GM18870 (cell line): ENCODE measurements around the gene S100A5.

Experiments used
- ATAC-seq: cut with Tn5 transposase; IDR thresholded peaks from one replicate; pipeline ENCODE4 v1.9.1; 2021; ENCODE audit warnings: moderate library complexity; ENCODE audit not compliant: unreplicated experiment

The S100A5 gene

DNA sequence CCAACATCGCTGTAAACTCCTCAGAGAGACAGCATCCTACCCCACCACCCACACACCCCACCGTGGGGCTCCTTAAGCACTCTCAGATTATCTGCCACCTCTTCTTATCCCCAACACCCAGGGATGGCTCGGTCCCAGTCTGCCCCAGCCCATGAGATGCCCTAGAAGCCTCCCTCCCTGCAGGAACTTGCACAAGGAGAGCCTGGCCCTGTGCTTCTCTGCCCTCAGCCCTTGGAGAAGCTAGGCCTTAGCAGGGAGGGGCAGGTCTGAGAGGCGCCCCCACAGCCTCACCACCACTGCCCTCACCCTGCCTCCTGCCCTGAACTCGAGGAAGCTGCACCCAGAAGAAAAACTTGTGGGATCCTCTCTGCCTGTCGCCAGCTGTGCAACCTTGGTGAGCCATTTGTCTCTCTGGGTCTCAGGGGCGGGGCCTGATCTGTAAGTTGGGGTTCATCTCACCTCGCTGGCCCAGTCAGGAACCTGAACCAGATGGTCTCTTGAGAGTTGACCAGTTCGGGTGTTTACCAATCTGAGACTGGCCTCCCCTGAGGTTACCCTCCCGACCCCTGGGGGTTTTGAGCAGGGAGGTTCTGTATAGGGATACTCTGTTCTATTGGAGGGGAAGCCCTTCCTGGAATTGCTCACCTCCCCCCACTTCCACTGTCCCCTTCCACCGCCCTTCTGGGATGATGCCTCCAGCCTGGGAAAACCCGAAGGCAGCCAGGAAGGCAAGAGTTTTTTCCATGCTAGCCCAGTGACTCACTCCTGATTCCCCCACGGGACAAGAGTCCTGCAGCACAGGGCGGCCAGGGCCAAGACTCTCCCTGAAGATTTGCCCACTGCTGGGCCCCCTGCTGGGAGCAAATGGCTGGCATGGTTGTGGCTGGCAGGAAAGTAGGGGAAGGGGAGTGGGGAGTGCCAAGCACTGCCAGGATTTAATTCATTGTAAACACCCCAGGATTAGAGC lies 8.3 kb upstream of the S100A5 start, which contains the start of gene S100A3:
Gene S100A3 (minus strand): TSS at position 537 of the 967 bp plus-strand sequence. CDS start 773 bp downstream, outside the sequence.
- ATAC-seq: no peak

DNA sequence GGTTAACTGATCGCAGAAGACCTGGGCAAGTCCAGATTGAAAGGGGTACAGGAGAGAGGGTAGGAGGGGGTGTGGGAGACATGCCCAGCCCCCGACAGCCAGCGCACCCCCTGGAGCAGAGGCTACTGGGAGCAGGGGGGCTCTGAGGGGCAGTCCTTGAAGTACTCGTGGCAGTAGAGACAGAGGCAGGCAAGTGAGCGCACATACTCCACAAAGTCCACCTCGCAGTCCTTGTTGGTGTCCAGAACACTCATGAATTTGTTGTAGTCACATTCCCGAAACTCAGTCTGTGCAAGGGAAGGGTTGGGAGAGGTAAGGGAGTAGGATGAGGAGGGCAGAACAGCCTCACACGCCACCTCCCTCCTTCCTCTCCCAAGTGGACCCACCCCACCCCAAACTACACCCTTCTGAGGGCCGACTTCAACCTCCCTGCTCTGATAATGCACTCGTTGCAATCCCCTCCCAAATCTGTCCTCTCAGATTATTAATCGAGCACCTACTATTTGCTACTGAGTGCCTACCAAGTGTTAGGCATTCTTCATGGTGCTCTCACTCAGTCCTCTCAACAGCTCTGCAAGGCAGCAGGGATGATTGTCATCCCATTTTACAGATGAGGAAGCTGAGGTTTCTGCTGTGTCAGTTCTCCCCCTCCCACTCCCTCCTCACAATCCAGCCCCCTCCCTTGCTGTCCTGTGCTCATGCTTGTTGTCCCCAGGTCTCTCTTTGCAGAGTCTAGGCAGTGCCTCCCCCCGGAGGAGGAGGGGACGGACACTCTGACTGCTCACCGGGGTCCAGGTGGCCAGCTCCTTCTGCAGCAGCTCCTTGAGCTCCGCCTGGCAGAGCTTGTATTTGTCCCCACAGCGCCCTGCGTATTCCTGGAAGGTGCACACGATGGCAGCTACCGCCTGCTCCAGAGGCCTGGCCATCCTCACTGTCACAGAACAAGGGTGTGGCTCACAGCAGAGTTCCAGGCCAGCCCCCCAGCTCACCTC lies 7.1 kb upstream of the S100A5 start:
- ATAC-seq: no peak

DNA sequence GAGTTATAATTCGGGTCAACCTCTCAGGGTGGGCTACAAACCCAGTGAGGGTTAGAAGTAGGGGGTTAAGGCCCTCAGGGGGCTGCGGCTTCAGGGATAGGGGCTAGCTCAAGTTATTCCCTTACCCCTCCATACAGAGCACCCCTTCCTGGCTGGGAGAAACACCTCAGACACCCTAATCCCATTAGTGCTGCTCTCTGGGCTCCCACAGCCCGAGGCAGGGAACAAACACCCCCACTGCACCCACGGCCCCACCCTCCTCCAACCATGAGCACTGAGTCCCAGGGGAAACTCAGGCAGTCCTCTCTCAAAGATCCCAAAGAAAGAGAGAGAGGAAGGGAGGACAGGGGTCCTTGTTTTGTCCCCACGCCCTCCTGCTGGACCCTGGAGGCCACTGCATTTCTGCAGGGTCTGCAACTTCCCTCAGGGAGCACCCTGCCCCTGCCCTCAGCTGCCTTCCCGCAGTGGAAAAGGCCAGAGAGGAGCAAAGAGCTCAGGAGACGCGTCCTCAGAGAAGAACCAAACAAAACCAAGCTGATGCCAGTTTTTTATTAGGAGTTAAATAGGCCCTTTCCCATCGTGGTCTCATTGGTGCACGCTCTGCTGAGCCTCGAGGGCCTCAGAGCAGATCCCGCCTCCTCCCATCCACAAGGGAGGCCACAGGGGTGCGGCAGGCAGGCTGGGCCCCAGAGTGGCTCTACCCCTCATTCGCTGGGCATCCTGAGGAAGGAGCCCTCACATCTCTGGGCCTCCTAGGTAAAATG lies 6.2 kb upstream of the S100A5 start:
- ATAC-seq: no peak

DNA sequence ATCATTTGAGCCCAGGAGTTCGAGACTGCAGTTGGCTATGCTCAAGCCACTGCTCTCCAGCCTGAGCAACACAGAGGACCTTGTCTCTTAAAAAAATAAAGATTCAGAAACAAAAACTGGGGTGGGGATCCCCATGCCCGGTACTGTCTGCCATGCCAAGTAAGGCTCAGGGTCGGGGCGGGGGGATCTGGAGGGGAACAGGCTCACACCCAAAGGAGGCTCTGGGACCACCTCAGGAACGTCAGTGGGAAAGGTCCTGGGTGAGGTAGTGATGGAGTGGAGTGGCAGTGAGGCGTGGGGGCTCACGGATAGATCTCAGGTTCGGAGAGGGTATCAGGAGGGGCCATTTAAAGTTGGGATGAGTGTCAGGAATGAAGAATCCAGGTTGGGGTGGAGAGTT lies 5.6 kb upstream of the S100A5 start:
- no peak for ATAC-seq

DNA sequence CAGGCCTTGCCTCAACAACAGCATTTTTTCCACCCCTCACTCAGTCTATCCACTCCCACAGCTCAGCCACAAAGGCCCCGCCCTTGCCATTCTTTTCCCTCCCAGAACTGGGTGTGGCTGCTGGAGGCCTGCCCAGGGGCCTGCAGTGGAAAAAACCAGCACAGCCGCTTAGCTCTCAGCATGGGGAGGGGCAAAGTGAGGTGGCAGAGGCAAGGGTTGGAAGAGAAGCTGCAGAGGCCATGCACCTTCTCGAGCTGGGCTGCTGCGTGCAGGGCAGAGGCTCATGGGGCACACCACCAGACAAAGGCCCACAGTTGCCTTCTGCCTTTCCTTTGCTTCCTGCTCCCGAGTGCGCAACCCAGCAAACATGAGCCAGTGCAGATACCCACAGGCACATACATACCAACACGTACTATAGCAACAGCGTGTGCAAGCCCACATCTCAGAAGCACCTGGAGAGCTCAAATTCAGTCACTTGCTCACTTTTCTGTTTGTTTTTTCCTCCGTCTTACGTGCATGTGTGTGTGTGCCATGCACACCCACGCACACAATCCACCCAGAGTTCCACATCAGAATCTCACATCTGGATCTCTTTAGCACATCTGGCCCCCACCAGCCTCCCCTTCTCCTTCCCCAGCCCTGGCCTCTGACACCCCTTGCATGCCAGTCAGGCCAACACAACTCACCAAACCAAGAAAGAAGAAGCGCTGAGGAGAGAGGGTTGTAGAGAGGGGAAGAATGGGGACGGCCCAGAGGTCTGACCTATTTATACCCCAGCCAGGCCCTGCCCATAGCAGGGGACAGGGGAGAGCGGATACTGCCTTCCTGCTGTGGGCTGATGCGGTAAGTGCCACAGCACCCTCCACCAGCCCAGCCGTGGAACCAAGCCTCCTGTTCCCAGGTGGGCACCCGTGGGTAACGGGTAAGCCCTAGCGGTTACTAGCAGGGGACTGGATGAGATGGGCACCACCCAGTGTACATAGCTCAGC lies 4.6 kb upstream of the S100A5 start, which contains the start of gene S100A4:
Gene S100A4 (minus strand): TSS at position 740 of the 989 bp plus-strand sequence. CDS start 1,012 bp downstream, outside the sequence.
- no peak for ATAC-seq

DNA sequence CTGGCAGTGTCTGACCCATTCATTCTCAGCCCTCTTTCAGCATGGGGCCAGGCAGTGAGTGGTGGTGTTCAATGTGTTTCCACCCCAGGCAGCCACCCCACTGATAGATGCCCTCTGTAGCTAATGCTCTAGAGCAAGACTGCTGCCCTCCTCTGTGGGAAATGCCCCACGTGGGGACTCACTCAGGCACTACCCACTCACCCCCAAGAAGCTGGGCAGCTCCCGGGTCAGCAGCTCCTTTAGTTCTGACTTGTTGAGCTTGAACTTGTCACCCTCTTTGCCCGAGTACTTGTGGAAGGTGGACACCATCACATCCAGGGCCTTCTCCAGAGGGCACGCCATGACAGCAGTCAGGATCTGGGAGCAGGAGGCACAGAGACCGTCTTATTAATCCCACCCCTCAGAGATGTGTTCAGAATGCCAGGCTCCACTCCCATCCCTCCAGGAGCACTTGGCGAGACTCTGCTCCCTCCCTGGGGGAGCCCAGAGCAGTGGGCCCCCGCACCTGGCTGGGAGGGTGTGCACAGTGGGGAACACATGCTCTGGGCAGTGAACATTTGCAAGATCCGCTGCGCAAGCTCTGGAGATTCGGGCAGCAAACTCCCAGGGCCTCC lies 3.8 kb upstream of the S100A5 start:
- ATAC-seq: no peak

DNA sequence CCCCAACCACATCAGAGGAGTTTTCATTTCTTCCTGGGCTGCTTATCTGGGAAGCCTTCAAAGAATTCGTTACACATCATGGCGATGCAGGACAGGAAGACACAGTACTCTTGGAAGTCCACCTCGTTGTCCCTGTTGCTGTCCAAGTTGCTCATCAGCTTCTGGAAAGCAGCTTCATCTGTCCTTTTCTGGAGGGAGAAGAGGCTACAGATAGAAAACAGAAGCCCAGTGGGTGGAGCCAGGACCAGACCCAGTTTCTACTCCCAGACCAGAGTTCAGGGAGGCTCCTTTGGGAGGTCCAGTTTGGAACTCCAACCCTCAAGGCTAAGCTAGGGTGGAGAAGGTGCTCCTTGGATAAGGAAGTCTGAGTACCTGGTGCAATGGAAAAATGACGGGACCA lies 3.0 kb upstream of the S100A5 start:
- no peak for ATAC-seq

DNA sequence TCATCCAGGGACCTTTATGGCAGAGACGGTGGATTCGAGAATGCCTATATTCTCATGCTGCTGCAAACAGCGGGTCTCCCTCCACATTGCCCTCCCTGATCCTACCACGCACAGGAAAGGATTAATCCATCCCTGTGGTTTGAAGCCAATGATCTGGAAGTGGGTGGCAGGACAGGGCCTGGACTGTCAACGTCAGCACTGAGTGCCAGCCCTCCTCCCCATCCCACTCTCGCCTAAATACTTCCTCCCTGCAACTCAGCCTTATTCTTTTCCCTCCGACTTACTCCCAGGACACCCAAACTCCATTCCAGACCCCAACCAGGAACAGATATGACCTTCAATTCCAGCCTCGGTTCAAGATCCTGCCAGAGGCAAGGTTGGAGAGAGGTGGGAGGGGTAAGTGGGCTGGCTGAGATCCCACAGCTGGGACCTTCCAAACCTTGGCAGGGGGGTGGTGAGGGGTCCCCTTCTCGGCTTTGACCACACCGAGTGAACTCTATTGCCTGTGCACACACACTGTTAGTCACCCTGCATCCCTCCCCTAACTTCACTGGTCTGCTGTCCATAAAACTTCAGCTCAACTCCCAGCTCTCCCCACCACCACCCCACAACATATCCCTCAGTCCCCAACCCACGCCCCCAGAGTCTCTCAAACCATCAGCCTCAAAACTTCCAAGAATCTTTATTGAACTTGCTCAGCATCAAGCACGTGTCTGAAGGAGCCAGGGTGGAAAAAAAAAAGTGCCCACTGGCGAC lies 2.4 kb upstream of the S100A5 start:
- no peak for ATAC-seq

DNA sequence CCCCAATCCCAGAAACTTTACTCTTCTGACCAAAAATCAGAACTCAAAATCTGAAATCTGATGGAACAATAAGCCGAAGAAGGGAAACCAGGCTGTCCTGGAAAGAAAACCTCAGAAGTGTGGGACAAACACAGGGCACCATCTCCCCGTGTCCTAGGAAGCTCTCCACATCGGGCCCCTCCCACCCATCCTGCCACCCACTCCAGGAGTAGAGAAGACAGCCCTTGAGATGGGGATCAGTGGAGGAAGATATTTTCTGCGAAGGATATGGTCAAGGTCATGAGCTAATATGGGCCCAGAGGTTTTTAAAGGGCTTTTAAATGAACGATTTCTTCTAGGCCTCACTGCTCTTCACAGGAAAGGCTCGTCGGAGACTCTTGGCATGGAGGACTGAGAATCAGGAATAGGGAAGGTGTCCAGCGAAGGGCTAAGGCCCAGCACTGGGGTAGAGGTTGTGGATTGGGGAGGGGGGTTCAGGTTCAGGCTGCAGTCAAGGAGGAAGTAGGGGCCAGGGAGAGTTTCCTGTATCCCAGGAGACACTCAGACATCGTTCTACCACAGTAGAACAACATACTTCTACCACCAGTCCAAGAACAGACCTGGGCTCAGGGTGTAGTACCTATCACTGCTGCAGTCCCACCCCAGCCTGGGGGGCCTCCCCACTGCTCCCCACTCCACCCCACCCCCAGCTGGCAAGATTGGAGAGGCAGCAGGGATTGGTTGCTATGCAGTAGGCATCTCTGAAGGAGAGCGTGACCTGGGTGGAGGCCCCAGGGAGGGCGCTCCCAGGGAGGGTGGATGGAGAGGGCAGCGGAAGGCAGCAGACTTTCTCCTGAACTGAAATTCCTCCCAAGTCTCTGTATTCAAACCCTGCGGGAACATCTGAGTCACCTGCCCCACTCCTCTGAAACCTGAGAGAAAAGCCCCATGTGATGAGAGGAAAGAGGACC lies 1.2 kb upstream of the S100A5 start:
- no peak for ATAC-seq

DNA sequence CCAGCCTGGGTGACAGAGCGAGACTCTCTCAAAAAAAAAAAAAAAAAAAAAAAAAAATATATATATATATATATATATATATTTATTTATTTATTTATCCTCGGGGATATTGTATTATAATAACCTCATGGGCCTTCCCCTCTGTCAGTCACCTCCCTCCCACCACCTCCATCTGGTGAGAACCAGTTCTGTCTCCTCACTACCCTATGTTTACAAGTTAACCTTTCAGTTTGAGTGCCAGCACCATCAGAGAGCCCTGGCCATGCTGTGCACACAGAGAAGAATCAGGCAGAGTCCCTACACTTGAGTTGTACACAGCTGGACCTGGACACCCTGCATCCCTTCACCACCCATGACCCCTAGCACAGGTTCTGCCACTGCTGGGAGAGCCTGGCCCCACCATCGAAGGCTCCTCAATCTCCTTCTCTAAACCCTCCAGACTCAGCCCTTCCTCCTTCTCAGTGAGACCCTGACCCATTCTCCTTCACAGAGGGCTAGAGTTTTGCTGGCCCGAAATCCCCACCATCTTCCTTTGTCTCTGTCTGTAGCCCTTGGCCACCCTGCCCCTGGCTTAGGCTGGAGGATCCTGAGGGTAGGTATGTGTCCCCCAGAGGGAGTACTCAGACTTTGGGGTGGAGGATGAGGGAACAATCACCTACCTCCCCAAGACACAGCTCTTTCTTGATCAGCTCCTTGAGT lies 1.2 kb downstream of the S100A5 start:
- ATAC-seq: no peak

DNA sequence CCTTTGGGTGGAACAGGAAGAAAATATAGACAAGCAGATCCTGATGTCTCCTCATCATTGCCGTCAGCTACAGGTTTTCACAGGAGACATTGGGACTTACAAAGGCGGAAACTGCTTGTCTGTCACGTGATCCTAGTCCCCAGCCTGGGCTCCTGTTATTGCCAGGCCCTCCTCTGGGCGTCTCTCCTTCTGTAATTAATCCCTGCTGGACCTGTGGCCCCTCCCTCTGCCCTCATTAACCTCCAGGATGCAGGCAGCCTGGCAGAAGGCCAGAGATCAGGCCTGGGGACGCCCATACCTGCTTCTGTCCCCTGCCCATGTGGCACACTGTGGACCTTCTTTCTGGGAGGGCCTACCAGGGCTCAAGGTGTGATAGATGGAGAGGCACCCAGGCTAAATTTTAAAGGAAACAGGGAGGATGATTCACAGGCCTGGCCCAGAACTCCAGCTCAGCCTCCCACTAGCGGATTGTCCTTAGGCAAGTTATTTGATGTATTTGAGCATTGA lies 2.4 kb downstream of the S100A5 start:
- ATAC-seq: no peak

DNA sequence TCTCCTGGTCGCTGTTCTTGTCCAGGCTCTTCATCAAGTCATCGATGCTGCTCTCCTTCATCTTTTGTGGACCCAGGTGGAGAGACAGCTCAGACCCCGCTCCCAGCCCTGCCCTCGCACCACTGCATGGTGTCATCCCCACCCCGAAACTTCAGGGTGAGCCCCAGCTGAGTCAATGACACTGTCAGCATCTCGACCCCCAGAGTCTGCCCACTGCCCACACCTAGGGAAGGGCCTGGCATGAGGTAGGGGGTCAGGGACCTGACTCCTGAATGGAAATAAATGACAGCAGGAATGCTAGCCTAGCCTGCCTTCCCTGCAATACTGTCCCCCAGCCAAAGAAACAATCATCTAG lies 3.4 kb downstream of the S100A5 start:
- ATAC-seq: no peak

DNA sequence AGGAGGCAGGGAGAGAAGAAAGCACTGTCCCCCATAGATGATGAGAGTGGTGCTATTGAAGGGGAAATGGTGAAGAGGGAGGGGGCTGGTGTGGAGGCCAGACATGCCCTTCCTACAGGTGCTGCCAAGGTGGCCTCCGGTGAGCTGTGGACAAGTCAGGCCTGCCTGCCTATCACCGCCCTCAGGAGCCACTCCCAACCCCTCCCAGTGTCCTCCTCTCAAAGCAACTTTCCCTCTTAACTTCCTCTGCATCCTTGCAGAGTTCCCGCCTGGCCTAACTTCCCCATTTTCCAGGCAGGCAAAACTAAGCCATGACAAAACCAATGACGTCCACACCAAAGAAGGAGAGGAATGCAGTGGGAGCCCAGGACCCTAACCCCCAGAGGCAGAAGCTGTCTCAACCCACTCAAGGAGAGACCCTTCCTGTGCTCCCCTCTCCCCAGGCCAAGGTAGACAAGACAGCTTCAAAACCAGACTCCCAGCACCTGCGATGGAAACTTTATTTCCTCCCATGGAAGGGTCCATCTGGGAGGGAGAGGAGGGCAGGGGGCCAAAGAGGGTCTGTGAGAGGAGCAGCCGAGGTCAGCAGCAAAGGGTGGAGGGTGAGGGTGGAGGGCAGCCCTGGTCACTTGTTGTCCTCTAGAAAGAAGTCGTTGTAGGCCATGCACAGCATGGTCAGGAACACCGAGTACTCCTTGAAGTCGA lies 3.9 kb downstream of the S100A5 start:
- no peak for ATAC-seq

DNA sequence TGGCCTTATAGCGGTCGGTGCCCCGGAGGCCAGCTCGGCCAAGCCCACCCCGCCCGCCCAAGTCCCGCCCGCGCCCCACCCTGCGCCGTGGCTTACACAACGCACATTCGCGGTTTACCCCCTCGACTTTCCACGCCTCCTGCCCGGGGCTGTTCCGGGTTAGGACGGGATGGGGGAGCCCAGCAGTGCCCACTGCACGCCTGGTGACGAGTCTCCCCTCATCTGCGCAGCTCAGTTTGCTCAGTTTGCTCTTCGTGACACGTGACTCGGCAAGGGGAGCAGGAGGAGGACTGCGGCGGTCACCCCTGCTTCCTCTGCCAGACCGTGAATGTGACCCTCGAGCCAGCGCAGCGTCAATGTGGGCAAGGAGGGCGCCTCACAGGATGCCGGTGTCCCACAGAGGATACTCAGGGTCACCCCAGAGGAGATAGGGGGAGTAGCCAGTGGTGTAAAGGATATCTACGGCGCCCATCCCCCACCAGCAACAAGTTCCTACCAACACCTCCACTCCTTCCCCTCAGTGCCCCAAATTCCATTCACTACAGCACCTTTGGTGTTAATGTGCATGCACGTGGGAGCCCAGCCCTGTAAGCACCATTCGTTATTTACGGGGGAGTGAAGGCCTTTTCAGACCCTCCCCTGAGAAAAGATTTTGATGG lies 4.6 kb downstream of the S100A5 start:
- ATAC-seq: no peak
